Mesendoderm (in vitro differentiated cells): ENCODE measurements around the gene SLC25A48.

Experiments used
- DNase-seq: peaks from one replicate; pipeline ENCODE4 v3.0.0; 2013
- H2AK5ac ChIP-seq: 2 replicates; pipeline ENCODE4 v1.6.1; 2013; ENCODE audit warnings: low read length, inconsistent platforms
- H2BK120ac ChIP-seq: 2 replicates; pipeline ENCODE4 v1.6.1; 2013; ENCODE audit warnings: low read depth, mild to moderate bottlenecking, low read length, moderate library complexity, mixed read lengths
- H2BK15ac ChIP-seq: replicated peaks from 2 replicates; pipeline ENCODE4 v1.6.1; 2013; ENCODE audit warnings: low read depth, mild to moderate bottlenecking, moderate library complexity
- H2BK5ac ChIP-seq: 2 replicates; pipeline ENCODE4 v1.6.1; 2013; ENCODE audit warnings: low read length, inconsistent platforms
- H3K18ac ChIP-seq: 2 replicates; pipeline ENCODE4 v1.6.1; 2013; ENCODE audit warnings: mild to moderate bottlenecking, low read length, mixed read lengths
- H3K23ac ChIP-seq: one replicate; pipeline ENCODE4 v1.6.1; 2013; ENCODE audit warnings: low read length
- H3K27ac ChIP-seq: 2 replicates; pipeline ENCODE4 v1.5.1; 2013; ENCODE audit warnings: low read depth, mild to moderate bottlenecking, inconsistent platforms, low read length, moderate library complexity
- H3K27me3 ChIP-seq: 2 replicates; pipeline ENCODE4 v1.6.1; 2013; ENCODE audit warnings: low read length, control low read depth, mild to moderate bottlenecking, inconsistent platforms; ENCODE audit not compliant: insufficient read depth, poor library complexity
- H3K36me3 ChIP-seq: 2 replicates; pipeline ENCODE4 v1.6.1; 2013; ENCODE audit warnings: low read length, inconsistent platforms; ENCODE audit not compliant: control insufficient read depth, insufficient read depth
- H3K4ac ChIP-seq: one replicate; pipeline ENCODE4 v1.6.1; 2013; ENCODE audit warnings: low read depth, mild to moderate bottlenecking, low read length, moderate library complexity
- H3K4me1 ChIP-seq: 2 replicates; pipeline ENCODE4 v1.6.1; 2013; ENCODE audit warnings: low read depth, low read length, inconsistent platforms; ENCODE audit not compliant: control insufficient read depth
- H3K4me2 ChIP-seq: 2 replicates; pipeline ENCODE4 v1.6.1; 2013; ENCODE audit warnings: low read length
- H3K4me3 ChIP-seq: 2 replicates; pipeline ENCODE4 v1.5.1; 2013; ENCODE audit warnings: mild to moderate bottlenecking, low read length
- H3K56ac ChIP-seq: one replicate; pipeline ENCODE4 v1.6.1; 2013; ENCODE audit warnings: low read length
- H3K79me1 ChIP-seq: 2 replicates; pipeline ENCODE4 v1.6.1; 2013; ENCODE audit warnings: low read length, inconsistent platforms
- H3K79me2 ChIP-seq: 2 replicates; pipeline ENCODE4 v1.6.1; 2013; ENCODE audit warnings: mild to moderate bottlenecking, low read length; ENCODE audit not compliant: control insufficient read depth, insufficient read depth
- H3K9ac ChIP-seq: 2 replicates; pipeline ENCODE4 v1.6.1; 2013; ENCODE audit warnings: low read length, inconsistent platforms
- H4K5ac ChIP-seq: one replicate; pipeline ENCODE4 v1.6.1; 2013; ENCODE audit warnings: low read length
- H4K8ac ChIP-seq: one replicate; pipeline ENCODE4 v1.6.1; 2013; ENCODE audit warnings: low read depth, mild to moderate bottlenecking, control low read depth, low read length, moderate library complexity
- WGBS: extraction: QIAGEN DNeasy Blood & Tissue Kit; methylation state at CpG from one replicate; pipeline ENCODE4 v1.1.7; 2013; ENCODE audit warnings: low lambda C conversion rate, missing lambda C conversion rate; ENCODE audit not compliant: insufficient coverage; ENCODE audit errors: extremely low coverage; 5-methylcytosine and 5-hydroxymethylcytosine counted together

The SLC25A48 gene

GRCh38 chr5:135876146-135876545, 41.7 kb downstream of the SLC25A48 start:
- no CpG with 5 or more reads among the region's 5 CpGs for WGBS
- H3K18ac ChIP-seq, result no peak overlapping the region

GRCh38 chr5:135877570-135878155, 43.2 kb downstream of the SLC25A48 start:
- Histone ChIP-seq H3K79me2 (no peaks in the 10 kb centered on the region), H3K56ac (peak overlapping the region; percentile 53), H2AK5ac (no peak overlapping the region), H3K36me3 (no peaks in the 10 kb centered on the region), H3K79me1 (no peaks in the 10 kb centered on the region), H4K5ac (no peak overlapping the region), H4K8ac (no peak overlapping the region), H3K4ac (no peak overlapping the region), H3K4me2 (no peak overlapping the region), H3K18ac (peak overlapping the region; percentile 32), H2BK5ac (peak overlapping the region; percentile 35), H3K27ac (peak overlapping the region; percentile 28), H3K4me1 (peaks cover 12% of the 10 kb centered on the region), H3K27me3 (no peaks in the 10 kb centered on the region), H3K4me3 (no peak overlapping the region), H2BK120ac (peak overlapping the region; percentile 15), H3K9ac (no peak overlapping the region), H3K23ac (no peak overlapping the region), H2BK15ac (no peak overlapping the region)
- no CpG with 5 or more reads among the region's 6 CpGs for WGBS
- peak; percentile 88 for DNase-seq

More at GRCh38 chr5:135876146-135876545, 41.7 kb downstream of the SLC25A48 start:
- Histone ChIP-seq H3K4me2 (no peak overlapping the region), H4K5ac (no peak overlapping the region), H3K27ac (no peak overlapping the region), H3K36me3 (no peaks in the 10 kb centered on the region), H2BK5ac (no peak overlapping the region), H2BK15ac (no peak overlapping the region), H3K23ac (no peak overlapping the region), H3K56ac (no peak overlapping the region), H4K8ac (no peak overlapping the region), H3K9ac (no peak overlapping the region), H2BK120ac (no peak overlapping the region), H3K79me2 (no peaks in the 10 kb centered on the region), H3K27me3 (no peaks in the 10 kb centered on the region), H3K4me3 (no peak overlapping the region), H3K4ac (no peak overlapping the region), H2AK5ac (no peak overlapping the region), H3K4me1 (peaks cover 12% of the 10 kb centered on the region), H3K79me1 (no peaks in the 10 kb centered on the region)
- no peak for DNase-seq

DNA sequence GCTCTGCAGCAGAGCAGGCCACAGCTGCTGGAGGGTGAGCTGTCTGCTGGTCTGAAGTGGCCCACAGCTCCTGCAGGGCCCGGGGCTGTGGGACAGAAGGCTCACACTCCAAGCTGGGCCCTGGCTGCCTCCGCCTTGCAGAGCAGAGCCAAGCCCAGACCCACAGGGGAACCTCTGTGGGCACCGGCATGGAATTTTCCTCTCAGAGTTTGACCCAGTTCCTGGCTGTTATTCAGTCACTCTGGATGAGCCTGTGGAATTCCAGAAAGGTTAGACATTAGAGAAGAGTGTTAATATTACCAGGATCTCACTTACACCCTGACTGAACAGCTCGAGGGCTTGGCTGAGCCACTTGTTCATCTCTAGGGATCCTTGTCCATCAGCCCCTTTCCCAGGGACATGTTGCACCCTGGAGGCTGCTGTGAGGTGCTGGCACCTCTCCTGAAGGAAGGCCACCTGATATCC, 43.7 kb downstream of the SLC25A48 start:
- Histone ChIP-seq H3K4me2 (no peak overlapping the region), H2BK15ac (no peak overlapping the region), H3K79me1 (no peaks in the 10 kb centered on the region), H3K36me3 (no peaks in the 10 kb centered on the region), H3K4me3 (no peak overlapping the region), H4K8ac (no peak overlapping the region), H3K18ac (peak overlapping the region; percentile 32), H2BK120ac (peak overlapping the region; percentile 15), H3K4me1 (peaks cover 12% of the 10 kb centered on the region), H3K56ac (peak overlapping the region; percentile 53), H3K27me3 (no peaks in the 10 kb centered on the region), H3K79me2 (no peaks in the 10 kb centered on the region), H2AK5ac (no peak overlapping the region), H4K5ac (no peak overlapping the region), H2BK5ac (peak overlapping the region; percentile 35), H3K23ac (no peak overlapping the region), H3K4ac (no peak overlapping the region), H3K9ac (no peak overlapping the region), H3K27ac (no peak overlapping the region)
- no CpG with 5 or more reads among the region's 4 CpGs for WGBS
- DNase-seq, result no peak

DNA sequence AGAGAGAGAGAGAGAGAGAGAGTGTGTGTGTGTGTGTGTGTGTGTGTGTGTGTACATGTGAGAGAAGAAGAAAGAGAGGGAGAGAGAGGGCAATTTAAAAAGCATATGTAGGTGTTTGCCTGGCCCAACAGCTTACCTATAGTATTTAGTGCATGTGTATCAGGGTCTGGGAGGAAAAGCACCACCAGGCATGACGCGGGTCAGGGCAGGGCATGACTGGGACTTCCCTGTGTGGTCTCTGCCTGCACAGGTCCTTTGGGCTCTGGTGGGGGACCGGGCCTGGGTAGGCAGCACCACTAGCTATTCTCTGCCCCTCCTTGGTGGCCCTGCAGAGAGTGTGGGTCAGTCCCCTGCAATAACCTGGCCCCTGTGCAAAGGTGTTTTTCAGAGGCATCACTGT, 45.1 kb downstream of the SLC25A48 start:
- Histone ChIP-seq H3K18ac (no peak overlapping the region), H3K4ac (no peak overlapping the region), H3K56ac (no peak overlapping the region), H2BK15ac (no peak overlapping the region), H4K8ac (no peak overlapping the region), H3K4me3 (no peak overlapping the region), H3K27me3 (no peaks in the 10 kb centered on the region), H3K36me3 (no peaks in the 10 kb centered on the region), H2AK5ac (no peak overlapping the region), H3K27ac (no peak overlapping the region), H3K4me2 (no peak overlapping the region), H2BK5ac (no peak overlapping the region), H4K5ac (no peak overlapping the region), H3K9ac (no peak overlapping the region), H3K79me2 (no peaks in the 10 kb centered on the region), H3K23ac (no peak overlapping the region), H3K4me1 (peaks cover 12% of the 10 kb centered on the region), H2BK120ac (no peak overlapping the region), H3K79me1 (no peaks in the 10 kb centered on the region)
- DNase-seq, result no peak
- WGBS, result no CpG with 5 or more reads among the region's 3 CpGs

DNA sequence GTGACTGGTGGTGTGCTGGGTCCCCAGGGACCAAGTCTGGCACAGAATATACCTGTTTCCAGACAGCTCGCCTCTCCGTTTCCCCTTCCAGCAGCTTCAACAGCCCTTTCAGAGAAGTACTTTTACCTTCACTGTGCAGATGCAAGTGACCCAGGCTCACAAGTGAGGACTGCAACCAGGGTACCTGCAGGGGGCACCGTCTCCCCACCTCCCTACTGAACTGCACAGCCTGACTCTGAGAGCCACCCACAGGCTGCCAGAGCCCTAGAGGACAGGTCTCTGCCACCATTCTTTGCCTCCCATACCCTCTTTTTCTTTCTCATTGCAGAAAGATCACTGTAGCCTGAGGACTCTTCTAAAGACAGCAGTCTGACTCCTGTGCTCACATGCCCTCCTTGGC, 45.8 kb downstream of the SLC25A48 start:
- H3K4me3 ChIP-seq, result no peak overlapping the region
- no peak overlapping the region for H2BK15ac ChIP-seq
- no peaks in the 10 kb centered on the region for H3K27me3 ChIP-seq
- DNase-seq, result peak; percentile 66
- H3K27ac ChIP-seq, result no peak overlapping the region
- WGBS, result no CpG with 5 or more reads among the region's 3 CpGs
- H3K4me1 ChIP-seq, result peaks cover 12% of the 10 kb centered on the region
- H4K8ac ChIP-seq, result no peak overlapping the region
- no peak overlapping the region for H3K9ac ChIP-seq
- H4K5ac ChIP-seq, result no peak overlapping the region
- no peak overlapping the region for H3K4ac ChIP-seq
- H3K79me1 ChIP-seq, result no peaks in the 10 kb centered on the region
- H2AK5ac ChIP-seq, result no peak overlapping the region
- no peak overlapping the region for H3K18ac ChIP-seq
- H2BK5ac ChIP-seq, result no peak overlapping the region
- no peak overlapping the region for H2BK120ac ChIP-seq
- no peaks in the 10 kb centered on the region for H3K79me2 ChIP-seq
- H3K23ac ChIP-seq, result no peak overlapping the region
- H3K36me3 ChIP-seq, result no peaks in the 10 kb centered on the region
- H3K4me2 ChIP-seq, result no peak overlapping the region
- no peak overlapping the region for H3K56ac ChIP-seq

- Histone ChIP-seq H3K4ac (no peak overlapping the region), H4K5ac (no peak overlapping the region), H3K79me2 (no peaks in the 10 kb centered on the region), H3K36me3 (no peaks in the 10 kb centered on the region), H3K27me3 (no peaks in the 10 kb centered on the region), H2BK120ac (no peak overlapping the region), H3K27ac (no peak overlapping the region), H3K4me3 (no peak overlapping the region), H2BK15ac (no peak overlapping the region), H3K9ac (no peak overlapping the region), H2AK5ac (peak overlapping the region; percentile 49), H3K23ac (no peak overlapping the region), H2BK5ac (no peak overlapping the region), H3K4me2 (no peak overlapping the region), H3K79me1 (no peaks in the 10 kb centered on the region), H3K56ac (no peak overlapping the region), H3K18ac (no peak overlapping the region), H3K4me1 (peaks cover 12% of the 10 kb centered on the region), H4K8ac (no peak overlapping the region)
- WGBS, result no CpG with 5 or more reads among the region's 7 CpGs
- no peak for DNase-seq
Measured at GRCh38 chr5:135880801-135881200, 46.3 kb downstream of the SLC25A48 start.
